ENCODE measurements around the gene BPIFB1. TPM values are rescaled to one million over a fixed set of nuclear protein-coding genes. Genes with fewer than 3 reads are reported as not detected.
A peak's percentile ranks its signal among the peaks of the same experiment; 100 is the strongest.

Gene BPIFB1
- total RNA-seq, 8 experiments from 2014 or later = 0.08 to 0.38 (median 0.18) TPM; not detected in 5

- Histone ChIP-seq H3K4me1 (replicated peaks in 1 of 2) (no peaks in the 10 kb centered on the region), H3K27ac (no peak overlapping the region), H3K4me3 (no peak overlapping the region)
- in situ Hi-C loops (cut with MboI; ENCODE audit: low pct_unique_long_range_greater_than_20kb in 2 of 9, low sequenced_read_pairs in 9 of 9, unreplicated experiment in 9 of 9) = no loop called here
- no peak for ATAC-seq (replicated peaks in 6 of 8)
- 88 to 98% (median 92%) methylated on average over 2 to 7 of the region's 8 CpGs; no CpG with 5 or more reads in 5 of the 10 experiments for WGBS, 10 experiments
These were observed 66.5 kb downstream of the BPIFB1 start for GRCh38 chr20:33349493-33349892.

- Histone ChIP-seq H3K4me1 (replicated peaks in 1 of 2) (no peaks in the 10 kb centered on the region), H3K4me3 (no peak overlapping the region), H3K27ac (no peak overlapping the region)
- in situ Hi-C loops (cut with MboI; ENCODE audit: low pct_unique_long_range_greater_than_20kb in 2 of 9, low sequenced_read_pairs in 9 of 9, unreplicated experiment in 9 of 9) = no loop called here
- ATAC-seq (replicated peaks in 6 of 8) = peak in 1 of 8 experiments; percentile 62
- 0 to 100% (median 57%) methylated on average over 1 to 3 of the region's 3 CpGs; no CpG with 5 or more reads in 1 of the 10 experiments for WGBS, 10 experiments
These were observed 68.7 kb downstream of the BPIFB1 start for GRCh38 chr20:33351696-33352095.

GRCh38 chr20:33352258-33353012, 69.4 kb downstream of the BPIFB1 start:
- H3K4me3 ChIP-seq = no peak overlapping the region
- H3K27ac ChIP-seq = no peak overlapping the region
- H3K4me1 ChIP-seq (replicated peaks in 1 of 2) = no peaks in the 10 kb centered on the region
- in situ Hi-C loops (cut with MboI; ENCODE audit: low pct_unique_long_range_greater_than_20kb in 2 of 9, low sequenced_read_pairs in 9 of 9, unreplicated experiment in 9 of 9) = no loop called here
- ATAC-seq (replicated peaks in 6 of 8) = no peak
- 0 to 85% (median 71%) methylated on average over 1 to 10 of the region's 16 CpGs; no CpG with 5 or more reads in 2 of the 10 experiments for WGBS, 10 experiments

DNA sequence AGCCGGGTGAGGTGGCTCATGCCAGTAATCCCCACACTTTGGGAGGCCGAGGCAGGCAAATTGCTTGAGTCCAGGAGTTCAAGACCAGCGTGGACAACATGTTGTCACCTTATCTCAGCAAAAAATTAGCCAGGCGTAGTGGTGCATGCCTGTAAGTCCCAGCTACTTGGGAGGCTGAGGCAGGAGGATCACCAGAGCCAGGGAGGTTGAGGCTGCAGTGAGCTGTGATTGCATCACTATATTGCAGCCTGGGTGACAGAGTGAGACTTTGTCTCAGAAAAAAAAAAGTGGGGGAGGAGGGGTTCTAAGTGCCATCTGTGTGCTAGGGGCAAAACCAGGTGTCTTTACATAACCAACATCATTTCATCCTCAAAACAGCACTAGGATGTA, 70.0 kb downstream of the BPIFB1 start:
- no peak for ATAC-seq (replicated peaks in 6 of 8)
- no peaks in the 10 kb centered on the region for H3K4me1 ChIP-seq (replicated peaks in 1 of 2)
- H3K27ac ChIP-seq = no peak overlapping the region
- in situ Hi-C loops (cut with MboI; ENCODE audit: low pct_unique_long_range_greater_than_20kb in 2 of 9, low sequenced_read_pairs in 9 of 9, unreplicated experiment in 9 of 9) = no loop called here
- WGBS, 10 experiments = 64 to 100% (median 70%) methylated on average over 2 to 4 of the region's 4 CpGs; no CpG with 5 or more reads in 3 of the 10 experiments
- H3K4me3 ChIP-seq = no peak overlapping the region

Other genes starting within 250 kb of the BPIFB1 start
- gene BPIFB3, start 229.3 kb upstream of the BPIFB1 start, total RNA-seq = not detected
- gene BPIFB4, start 203.6 kb upstream of the BPIFB1 start, total RNA-seq = under 1 TPM in 1 of 8 experiments, not detected in 7; 0.33 TPM
- gene BPIFA2, start 115.1 kb upstream of the BPIFB1 start, total RNA-seq = not detected
- gene BPIFA3, start 65.9 kb upstream of the BPIFB1 start, total RNA-seq = under 1 TPM in 5 of 8 experiments, not detected in 3; 0.09 to 0.66 (median 0.21) TPM
- not detected for gene BPIFA1, start 47.2 kb upstream of the BPIFB1 start, total RNA-seq
- gene CDK5RAP1, start 118.3 kb downstream of the BPIFB1 start, total RNA-seq = 10 to 100 TPM; 20.5 to 46.2 (median 30.3) TPM
- 10 to 100 TPM in 1 of 8 experiments, 1 to 10 TPM in 7; 3.3 to 14.4 (median 4.8) TPM for gene SNTA1, start 160.5 kb downstream of the BPIFB1 start, total RNA-seq
- 10 to 100 TPM in 7 of 8 experiments, 1 to 10 TPM in 1; 4.1 to 24.5 (median 12.5) TPM for gene CBFA2T2, start 206.9 kb downstream of the BPIFB1 start, total RNA-seq

Measured in motor neuron (in vitro differentiated cells).